Esophagus squamous epithelium (tissue), 5 donors: ENCODE data around the gene PON1. TPM values are rescaled to one million over a fixed set of nuclear protein-coding genes. Genes with fewer than 3 reads are reported as not detected.

Source experiments
- DNase-seq: peaks from one replicate; lab custom pipeline; 2025; lab: John Stamatoyannopoulos, UW
- H3K27ac ChIP-seq, 4 donors: fragments of 200-600 bp; sonication (generic); one replicate each; pipeline ENCODE4 v1.5.1; 2016 to 2019; ENCODE audit warnings: mild to moderate bottlenecking in 1 of 4
- H3K27me3 ChIP-seq, 4 donors: fragments of 200-600 bp; sonication (generic); 1 replicate in 3 of 4; 2 replicates in 1 of 4; pipeline versions ENCODE4 v1.5.1 to v1.6.0; 2017 to 2021; ENCODE audit warnings: antibody characterized with exemption in 1 of 4
- H3K36me3 ChIP-seq, 3 donors: fragments of 200-600 bp; sonication (generic); one replicate each; pipeline ENCODE4 v1.5.1; 2016 to 2019
- H3K4me1 ChIP-seq, 3 donors: fragments of 200-600 bp; sonication (generic); one replicate each; pipeline ENCODE4 v1.5.1; 2017 to 2019
- H3K4me3 ChIP-seq, 4 donors: fragments of 200-600 bp; sonication (generic); 1 replicate in 3 of 4; 2 replicates in 1 of 4; pipeline ENCODE4 v1.5.1; 2016 to 2019; ENCODE audit warnings: mild to moderate bottlenecking in 2 of 4, moderate library complexity in 1 of 4
- H3K9me3 ChIP-seq, 3 donors: fragments of 200-600 bp; sonication (generic); one replicate each; pipeline ENCODE4 v1.5.1; 2016 to 2019
- POLR2A ChIP-seq, 4 donors: fragments of 450-650 bp; IDR thresholded peaks; one replicate each; pipeline ENCODE4 v1.6.1; 2017; ENCODE audit warnings: antibody characterized with exemption in 4 of 4, mild to moderate bottlenecking in 4 of 4, moderate library complexity in 3 of 4
- whole genome bisulfite sequencing, 2 donors: methylation state at CpG; one replicate each; pipeline ENCODE4 v1.1.5; 2018; 5-methylcytosine and 5-hydroxymethylcytosine counted together
- intact Hi-C: fragments of 100-400 bp; cut with DNase I; formaldehyde crosslinking; loops from one replicate; pipeline ENCODE4 v1.15.0; 2022
- total RNA-seq, 4 donors: library from RNA; depleted of rRNA; stranded (reverse); fragments of >200 nt; gene quantifications; one replicate each; pipeline ENCODE4 v1.1.0, GENCODE V29; 2016
- TF ChIP-seq, protein P1 (sequence below), 6 experiments: fragments of 450-650 bp in 4 of 6; fragments of 200-600 bp in 2 of 6; sonication (generic) in 2 of 6; IDR thresholded peaks; one replicate each; pipeline ENCODE4 v1.5.1; 2016 to 2019; ENCODE audit warnings: antibody characterized with exemption in 6 of 6, mild to moderate bottlenecking in 4 of 6, moderate library complexity in 4 of 6
- donor health status: DM: yes; HTN: yes; CAD: no.

PON1 gene
- total RNA-seq, 4 donors from 2014 or later = not detected

DNA sequence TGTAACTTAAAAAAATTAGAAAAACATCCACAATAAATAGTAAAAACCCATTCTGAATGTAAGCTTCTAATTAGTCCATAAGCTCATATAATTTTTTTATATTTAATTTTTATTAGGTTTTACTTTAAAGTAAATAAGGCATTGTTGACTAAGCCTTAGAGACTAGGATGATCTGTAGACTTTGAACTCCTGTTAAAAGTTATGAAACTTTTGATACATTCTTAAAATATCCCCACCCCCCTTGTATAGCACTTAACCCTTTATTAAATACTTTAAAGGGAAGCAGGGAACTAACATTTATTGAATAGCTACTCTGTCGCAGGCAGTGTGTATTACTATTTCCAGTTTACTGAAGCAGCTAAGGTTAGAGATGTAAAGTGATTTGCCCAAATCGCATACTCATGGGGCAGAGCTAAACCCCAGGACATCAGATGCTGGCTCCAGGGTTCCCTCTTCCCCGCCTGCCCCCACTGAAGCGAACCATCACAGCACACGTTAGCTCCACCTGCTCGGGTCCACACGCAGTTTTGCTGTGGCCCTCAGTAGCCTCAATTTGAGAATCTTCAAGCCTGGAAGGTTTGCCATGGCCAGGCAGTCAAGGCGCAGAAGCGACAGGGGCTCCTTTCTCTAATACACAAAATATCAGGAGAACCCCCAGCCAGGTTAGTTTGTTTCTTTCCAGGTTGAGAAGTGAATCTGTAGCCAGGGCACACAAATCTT is 762 bp downstream of the PON1 start:
- Histone ChIP-seq H3K36me3 (no peaks in the 10 kb centered on the region), H3K27me3 (peaks cover 0 to 22% (median 0%) of the 10 kb centered on the region in 4 donors), H3K4me1 (no peaks in the 10 kb centered on the region), H3K27ac (no peak overlapping the region), H3K4me3 (no peak overlapping the region), H3K9me3 (no peaks in the 10 kb centered on the region)
- TF ChIP-seq, protein P1, sequence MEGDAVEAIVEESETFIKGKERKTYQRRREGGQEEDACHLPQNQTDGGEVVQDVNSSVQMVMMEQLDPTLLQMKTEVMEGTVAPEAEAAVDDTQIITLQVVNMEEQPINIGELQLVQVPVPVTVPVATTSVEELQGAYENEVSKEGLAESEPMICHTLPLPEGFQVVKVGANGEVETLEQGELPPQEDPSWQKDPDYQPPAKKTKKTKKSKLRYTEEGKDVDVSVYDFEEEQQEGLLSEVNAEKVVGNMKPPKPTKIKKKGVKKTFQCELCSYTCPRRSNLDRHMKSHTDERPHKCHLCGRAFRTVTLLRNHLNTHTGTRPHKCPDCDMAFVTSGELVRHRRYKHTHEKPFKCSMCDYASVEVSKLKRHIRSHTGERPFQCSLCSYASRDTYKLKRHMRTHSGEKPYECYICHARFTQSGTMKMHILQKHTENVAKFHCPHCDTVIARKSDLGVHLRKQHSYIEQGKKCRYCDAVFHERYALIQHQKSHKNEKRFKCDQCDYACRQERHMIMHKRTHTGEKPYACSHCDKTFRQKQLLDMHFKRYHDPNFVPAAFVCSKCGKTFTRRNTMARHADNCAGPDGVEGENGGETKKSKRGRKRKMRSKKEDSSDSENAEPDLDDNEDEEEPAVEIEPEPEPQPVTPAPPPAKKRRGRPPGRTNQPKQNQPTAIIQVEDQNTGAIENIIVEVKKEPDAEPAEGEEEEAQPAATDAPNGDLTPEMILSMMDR (IDR thresholded peaks at IDR 0.05) = no peak
- intact Hi-C loops = no loop called here
- 78 to 96% methylated on average over 8 to 9 of the region's 9 CpGs for WGBS, 2 donors
- no peak for DNase-seq

DNA sequence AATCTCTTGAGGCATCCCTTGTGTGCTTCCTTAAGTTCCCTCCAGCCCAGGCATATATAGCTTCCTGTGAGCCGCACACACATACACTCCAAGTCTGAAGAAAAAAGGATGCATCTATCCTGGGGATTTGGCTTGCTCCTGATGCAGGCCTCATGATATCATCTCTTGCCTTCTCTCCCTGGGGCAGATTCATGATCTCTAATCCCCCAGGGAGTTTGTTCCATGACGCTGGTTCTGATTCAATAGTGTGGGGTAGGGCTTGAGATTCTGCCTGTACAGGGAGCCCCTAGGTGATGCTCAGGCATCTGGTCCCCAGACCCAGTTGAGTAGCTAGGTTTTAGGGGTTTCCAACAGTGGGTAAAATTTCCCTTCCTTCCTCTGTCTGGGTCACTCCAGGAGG is 1.5 kb downstream of the PON1 start:
- peaks cover 0 to 22% (median 0%) of the 10 kb centered on the region in 4 donors for H3K27me3 ChIP-seq

DNA sequence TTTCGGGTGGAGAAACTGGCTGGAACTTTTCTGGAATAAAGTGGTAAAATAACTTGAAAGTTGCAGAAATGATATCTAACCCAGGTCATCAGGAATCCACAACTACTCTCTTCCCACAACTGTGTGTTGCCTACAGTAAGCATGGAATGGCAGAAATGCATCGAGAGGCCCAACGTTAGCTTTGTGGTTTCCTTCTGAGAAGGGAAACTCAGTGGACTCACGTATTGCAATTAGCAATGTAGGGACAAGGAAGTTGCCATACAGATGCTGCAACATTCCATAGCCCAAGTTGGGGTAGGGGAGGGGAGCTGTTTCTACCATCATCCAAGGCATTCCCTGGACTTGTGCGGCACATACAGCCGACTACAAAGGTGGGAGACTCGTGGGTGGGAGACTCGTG is 1.9 kb downstream of the PON1 start:
- peaks cover 0 to 22% (median 0%) of the 10 kb centered on the region in 4 donors for H3K27me3 ChIP-seq
- intact Hi-C loops = no loop called here
- no peak for TF ChIP-seq POLR2A (IDR thresholded peaks at IDR 0.05)
- TF ChIP-seq, protein P1 (IDR thresholded peaks at IDR 0.05) = no peak
- H3K9me3 ChIP-seq = no peaks in the 10 kb centered on the region
- H3K4me1 ChIP-seq = no peaks in the 10 kb centered on the region
- no peak overlapping the region for H3K27ac ChIP-seq
- WGBS, 2 donors = 74 to 79% methylated on average over 8 of the region's 8 CpGs
- H3K36me3 ChIP-seq = no peaks in the 10 kb centered on the region
- no peak for DNase-seq
- no peak overlapping the region for H3K4me3 ChIP-seq

More for the DNA sequence above, 1.5 kb downstream of the PON1 start:
- intact Hi-C loops = no loop called here
- Histone ChIP-seq H3K27ac (no peak overlapping the region), H3K4me3 (no peak overlapping the region), H3K9me3 (no peaks in the 10 kb centered on the region), H3K4me1 (no peaks in the 10 kb centered on the region), H3K36me3 (no peaks in the 10 kb centered on the region)
- no peak for TF ChIP-seq POLR2A (IDR thresholded peaks at IDR 0.05)
- TF ChIP-seq, protein P1 (IDR thresholded peaks at IDR 0.05) = no peak
- DNase-seq = no peak
- 62 to 71% methylated on average over 2 of the region's 2 CpGs for WGBS, 2 donors

DNA sequence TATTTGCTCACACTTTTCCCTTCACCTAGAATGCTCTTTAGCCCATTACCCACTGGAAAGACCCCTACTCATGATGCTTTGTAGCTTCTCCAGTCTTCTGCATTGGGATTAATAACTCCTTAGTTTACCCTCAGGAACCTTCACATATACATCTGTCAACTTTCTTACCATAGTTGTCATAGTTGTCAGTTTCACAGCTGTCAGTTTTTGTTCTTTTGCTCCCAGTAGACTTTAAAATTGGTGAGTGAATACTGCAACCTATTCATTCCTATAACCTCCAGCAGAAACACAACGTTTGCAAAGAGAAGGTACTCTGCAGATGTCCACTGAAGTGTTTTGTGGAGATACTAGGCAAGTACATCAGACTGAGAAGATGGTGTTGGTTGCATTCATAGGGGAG is 2.6 kb downstream of the PON1 start:
- H3K36me3 ChIP-seq = no peaks in the 10 kb centered on the region
- intact Hi-C loops = no loop called here
- H3K4me1 ChIP-seq = no peaks in the 10 kb centered on the region
- no peak overlapping the region for H3K4me3 ChIP-seq
- TF ChIP-seq POLR2A (IDR thresholded peaks at IDR 0.05) = no peak
- TF ChIP-seq, protein P1 (IDR thresholded peaks at IDR 0.05) = no peak
- no peak overlapping the region for H3K27ac ChIP-seq
- DNase-seq = no peak
- WGBS, 2 donors = 46 to 62% methylated on average over 1 of the region's 1 CpG
- peaks cover 0 to 22% (median 0%) of the 10 kb centered on the region in 4 donors for H3K27me3 ChIP-seq
- no peaks in the 10 kb centered on the region for H3K9me3 ChIP-seq

DNA sequence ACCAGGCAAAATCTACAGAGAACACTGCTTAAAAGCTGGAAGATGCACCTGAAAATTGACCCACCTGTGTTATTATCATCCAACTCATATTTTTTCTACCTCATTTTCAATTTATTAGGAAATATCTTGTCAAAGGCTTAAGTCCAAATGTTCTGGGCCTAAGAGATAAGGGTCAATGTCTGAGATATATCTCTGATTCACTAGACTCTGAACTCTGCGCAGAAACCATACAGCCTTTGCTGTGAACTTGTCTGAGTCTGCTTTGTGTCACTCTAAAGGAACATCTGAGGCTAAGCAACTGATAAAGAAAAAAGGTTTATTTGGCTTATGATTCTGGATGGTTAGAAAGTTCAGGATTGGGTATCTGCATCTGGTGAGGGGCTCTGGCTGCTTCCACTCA is 3.7 kb downstream of the PON1 start:
- intact Hi-C loops = no loop called here

More for the DNA sequence above, 3.7 kb downstream of the PON1 start:
- Histone ChIP-seq H3K27ac (no peak overlapping the region), H3K4me1 (no peaks in the 10 kb centered on the region), H3K27me3 (peaks cover 0 to 23% (median 0%) of the 10 kb centered on the region in 4 donors), H3K4me3 (no peak overlapping the region), H3K9me3 (no peaks in the 10 kb centered on the region), H3K36me3 (no peaks in the 10 kb centered on the region)
- TF ChIP-seq, protein P1 (IDR thresholded peaks at IDR 0.05) = no peak
- no peak for TF ChIP-seq POLR2A (IDR thresholded peaks at IDR 0.05)
- no peak for DNase-seq
- WGBS, 2 donors = 86 to 87% methylated on average over 1 of the region's 1 CpG
